Sigmoid colon (tissue), 7 donors: Measurements from ENCODE around the gene MIPEP. TPM values are rescaled to one million over a fixed set of nuclear protein-coding genes. Genes with fewer than 3 reads are reported as not detected.

Experiments
- DNase-seq: peaks from one replicate; pipeline ENCODE4 v3.0.0-alpha.2; 2019
- H3K27ac ChIP-seq, 4 donors: fragments of 200-600 bp; sonication (generic); one replicate each; pipeline ENCODE4 v1.5.1; 2016 to 2019; ENCODE audit warnings: mild to moderate bottlenecking in 1 of 4
- H3K27me3 ChIP-seq, 3 donors: fragments of 200-600 bp; sonication (generic); one replicate each; pipeline ENCODE4 v1.5.1; 2019; ENCODE audit warnings: mild to moderate bottlenecking in 1 of 3
- H3K36me3 ChIP-seq, 4 donors: fragments of 200-600 bp; sonication (generic); one replicate each; pipeline ENCODE4 v1.5.1; 2016 to 2019
- H3K4me1 ChIP-seq, 4 donors: fragments of 200-600 bp; sonication (generic); one replicate each; pipeline ENCODE4 v1.5.1; 2017 to 2019
- H3K4me3 ChIP-seq, 4 donors: fragments of 200-600 bp; sonication (generic); one replicate each; pipeline ENCODE4 v1.5.1; 2017 to 2019; ENCODE audit warnings: mild to moderate bottlenecking in 2 of 4, moderate library complexity in 1 of 4
- H3K9me3 ChIP-seq, 4 donors: fragments of 200-600 bp in 3 of 4; sonication (generic) in 3 of 4; one replicate each; pipeline versions ENCODE4 v1.5.1 to v1.6.1; 2013 to 2019
- EP300 ChIP-seq, 4 donors: sonication (generic); formaldehyde crosslinking; IDR thresholded peaks; one replicate each; pipeline ENCODE4 v1.6.1; 2017; ENCODE audit warnings: antibody characterized with exemption in 4 of 4
- POLR2A ChIP-seq, 2 donors: fragments of 450-650 bp; IDR thresholded peaks; one replicate each; pipeline ENCODE4 v1.6.1; 2016; ENCODE audit warnings: antibody characterized with exemption in 2 of 2, mild to moderate bottlenecking in 2 of 2, moderate library complexity in 2 of 2
- POLR2AphosphoS5 ChIP-seq, 4 donors: sonication (generic); formaldehyde crosslinking; IDR thresholded peaks; one replicate each; pipeline ENCODE4 v1.6.1; 2017; ENCODE audit warnings: antibody characterized with exemption in 4 of 4
- WGBS, 2 donors: extraction: QIAGEN DNeasy Blood & Tissue Kit; methylation state at CpG; one replicate each; pipeline ENCODE4 v1.1.7; 2013; 5-methylcytosine and 5-hydroxymethylcytosine counted together
- intact Hi-C: fragments of 100-400 bp; cut with DNase I; formaldehyde crosslinking; loops from one replicate; pipeline ENCODE4 v1.15.1; 2023
- polyA plus RNA-seq, 3 donors: library from polyadenylated mRNA; stranded (reverse); fragments of 200-250 nt; gene quantifications; one replicate each; pipeline ENCODE4 v1.2.3, GENCODE V29; 2013
- total RNA-seq, 4 donors: library from RNA; depleted of rRNA; stranded (reverse); fragments of >200 nt; gene quantifications; one replicate each; pipeline ENCODE4 v1.1.0, GENCODE V29; 2016
- TF ChIP-seq, protein P1 (sequence below), 4 experiments: fragments of 450-650 bp in 3 of 4; fragments of 200-600 bp in 1 of 4; IDR thresholded peaks; one replicate each; pipeline ENCODE4 v1.5.1; 2016 to 2019; ENCODE audit warnings: antibody characterized with exemption in 4 of 4, mild to moderate bottlenecking in 3 of 4, moderate library complexity in 2 of 4
- donor health status: healthy with polysubstance abuse.
- donor health status: Bipolar disorder and iron deficiency.
- donor health status: healthy.

The MIPEP gene
- total and polyA plus RNA-seq, 7 donors: 10.7 to 20.5 (median 11.4) TPM

DNA sequence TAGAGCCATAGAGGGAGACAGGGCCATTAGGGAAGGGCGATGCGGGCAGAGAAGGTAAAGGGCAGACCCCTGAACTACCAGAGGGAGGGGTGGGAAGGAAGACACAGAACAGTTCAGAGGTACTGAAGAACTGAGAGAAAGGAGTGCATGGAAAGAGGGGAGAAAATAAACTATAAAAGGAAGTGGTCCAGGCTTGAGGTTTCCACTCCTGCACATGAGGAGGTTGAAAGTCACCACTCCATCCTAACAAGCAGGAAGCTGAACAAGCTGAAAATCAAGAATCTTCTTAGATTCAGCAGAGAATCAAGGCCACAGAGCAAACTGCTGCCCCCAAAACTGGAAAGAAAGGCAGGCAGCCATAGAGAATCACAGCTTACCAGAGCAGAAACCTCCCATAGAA is 45.1 kb downstream of the MIPEP start:
- WGBS, 2 donors: 77 to 98% methylated on average over 2 of the region's 2 CpGs
- DNase-seq: no peak
- Histone ChIP-seq H3K4me3 (no peak overlapping the region), H3K27ac (no peak overlapping the region), H3K4me1 (peaks cover 0 to 10% (median 9%) of the 10 kb centered on the region in 4 donors), H3K9me3 (no peaks in the 10 kb centered on the region), H3K36me3 (peaks cover 0 to 24% (median 0%) of the 10 kb centered on the region in 4 donors), H3K27me3 (no peaks in the 10 kb centered on the region)
- TF ChIP-seq POLR2A (IDR thresholded peaks at IDR 0.05) (no peak), EP300 (IDR thresholded peaks at IDR 0.05) (no peak), POLR2AphosphoS5 (IDR thresholded peaks at IDR 0.05) (no peak)
- TF ChIP-seq, protein P1, sequence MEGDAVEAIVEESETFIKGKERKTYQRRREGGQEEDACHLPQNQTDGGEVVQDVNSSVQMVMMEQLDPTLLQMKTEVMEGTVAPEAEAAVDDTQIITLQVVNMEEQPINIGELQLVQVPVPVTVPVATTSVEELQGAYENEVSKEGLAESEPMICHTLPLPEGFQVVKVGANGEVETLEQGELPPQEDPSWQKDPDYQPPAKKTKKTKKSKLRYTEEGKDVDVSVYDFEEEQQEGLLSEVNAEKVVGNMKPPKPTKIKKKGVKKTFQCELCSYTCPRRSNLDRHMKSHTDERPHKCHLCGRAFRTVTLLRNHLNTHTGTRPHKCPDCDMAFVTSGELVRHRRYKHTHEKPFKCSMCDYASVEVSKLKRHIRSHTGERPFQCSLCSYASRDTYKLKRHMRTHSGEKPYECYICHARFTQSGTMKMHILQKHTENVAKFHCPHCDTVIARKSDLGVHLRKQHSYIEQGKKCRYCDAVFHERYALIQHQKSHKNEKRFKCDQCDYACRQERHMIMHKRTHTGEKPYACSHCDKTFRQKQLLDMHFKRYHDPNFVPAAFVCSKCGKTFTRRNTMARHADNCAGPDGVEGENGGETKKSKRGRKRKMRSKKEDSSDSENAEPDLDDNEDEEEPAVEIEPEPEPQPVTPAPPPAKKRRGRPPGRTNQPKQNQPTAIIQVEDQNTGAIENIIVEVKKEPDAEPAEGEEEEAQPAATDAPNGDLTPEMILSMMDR (IDR thresholded peaks at IDR 0.05): no peak
- intact Hi-C loops: no loop called here

DNA sequence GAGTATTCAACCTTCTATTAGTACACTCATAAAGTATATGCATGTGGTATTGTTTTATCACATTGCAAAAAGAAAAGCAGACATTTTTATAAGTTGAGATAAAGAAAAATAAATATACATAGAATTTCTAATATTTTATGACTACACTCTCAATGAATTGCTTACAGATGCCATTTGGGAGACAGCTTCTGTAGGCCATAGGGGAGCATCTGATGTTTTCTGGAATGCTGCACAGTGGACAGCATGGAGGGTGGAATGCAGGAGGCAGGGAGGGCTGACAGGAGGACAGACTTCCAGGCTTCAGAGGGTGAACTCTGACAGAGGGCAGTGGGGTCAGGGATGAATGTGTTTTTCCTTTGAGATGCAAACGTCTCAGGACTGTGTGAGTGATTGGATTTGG is 45.8 kb downstream of the MIPEP start:
- no peak for TF ChIP-seq EP300 (IDR thresholded peaks at IDR 0.05)
- TF ChIP-seq, protein P1 (IDR thresholded peaks at IDR 0.05): no peak
- TF ChIP-seq POLR2A (IDR thresholded peaks at IDR 0.05): no peak
- TF ChIP-seq POLR2AphosphoS5 (IDR thresholded peaks at IDR 0.05): no peak
- Histone ChIP-seq H3K27ac (no peak overlapping the region), H3K27me3 (no peaks in the 10 kb centered on the region), H3K36me3 (peaks cover 0 to 25% (median 0%) of the 10 kb centered on the region in 4 donors), H3K9me3 (no peaks in the 10 kb centered on the region), H3K4me1 (peaks cover 0 to 8% (median 5%) of the 10 kb centered on the region in 4 donors), H3K4me3 (no peak overlapping the region)
- WGBS, 2 donors: 73 to 75% methylated on average over 1 of the region's 1 CpG
- DNase-seq: no peak
- intact Hi-C loops: no loop called here

DNA sequence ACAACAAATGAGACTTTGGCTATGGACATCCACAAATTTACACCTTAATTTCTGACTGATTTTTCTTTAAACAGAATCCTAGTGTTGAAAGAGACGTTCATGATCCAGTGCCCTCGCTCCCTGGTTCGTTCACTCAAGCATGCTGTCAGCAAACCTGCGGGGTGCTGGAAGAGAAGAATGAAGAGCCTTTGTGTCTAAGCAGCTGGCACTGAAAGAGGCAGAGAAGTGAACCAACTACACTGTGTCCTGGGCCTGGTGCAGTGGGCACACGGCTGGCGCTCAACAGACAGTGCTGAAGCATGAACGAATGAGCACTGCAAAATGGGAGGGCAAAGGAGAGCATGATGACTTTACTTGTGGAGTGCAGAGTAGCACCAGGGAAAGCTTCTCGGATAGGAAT is 46.8 kb downstream of the MIPEP start:
- TF ChIP-seq POLR2AphosphoS5 (IDR thresholded peaks at IDR 0.05): no peak
- TF ChIP-seq POLR2A (IDR thresholded peaks at IDR 0.05): no peak
- TF ChIP-seq, protein P1 (IDR thresholded peaks at IDR 0.05): no peak
- H3K4me1 ChIP-seq: no peaks in the 10 kb centered on the region
- no peak overlapping the region for H3K4me3 ChIP-seq
- no peak overlapping the region for H3K27ac ChIP-seq
- H3K9me3 ChIP-seq: no peaks in the 10 kb centered on the region
- WGBS, 2 donors: 95 to 98% methylated on average over 8 of the region's 8 CpGs
- no peaks in the 10 kb centered on the region for H3K27me3 ChIP-seq
- intact Hi-C loops: no loop called here
- no peak for DNase-seq
- H3K36me3 ChIP-seq: peaks cover 0 to 31% (median 0%) of the 10 kb centered on the region in 4 donors

DNA sequence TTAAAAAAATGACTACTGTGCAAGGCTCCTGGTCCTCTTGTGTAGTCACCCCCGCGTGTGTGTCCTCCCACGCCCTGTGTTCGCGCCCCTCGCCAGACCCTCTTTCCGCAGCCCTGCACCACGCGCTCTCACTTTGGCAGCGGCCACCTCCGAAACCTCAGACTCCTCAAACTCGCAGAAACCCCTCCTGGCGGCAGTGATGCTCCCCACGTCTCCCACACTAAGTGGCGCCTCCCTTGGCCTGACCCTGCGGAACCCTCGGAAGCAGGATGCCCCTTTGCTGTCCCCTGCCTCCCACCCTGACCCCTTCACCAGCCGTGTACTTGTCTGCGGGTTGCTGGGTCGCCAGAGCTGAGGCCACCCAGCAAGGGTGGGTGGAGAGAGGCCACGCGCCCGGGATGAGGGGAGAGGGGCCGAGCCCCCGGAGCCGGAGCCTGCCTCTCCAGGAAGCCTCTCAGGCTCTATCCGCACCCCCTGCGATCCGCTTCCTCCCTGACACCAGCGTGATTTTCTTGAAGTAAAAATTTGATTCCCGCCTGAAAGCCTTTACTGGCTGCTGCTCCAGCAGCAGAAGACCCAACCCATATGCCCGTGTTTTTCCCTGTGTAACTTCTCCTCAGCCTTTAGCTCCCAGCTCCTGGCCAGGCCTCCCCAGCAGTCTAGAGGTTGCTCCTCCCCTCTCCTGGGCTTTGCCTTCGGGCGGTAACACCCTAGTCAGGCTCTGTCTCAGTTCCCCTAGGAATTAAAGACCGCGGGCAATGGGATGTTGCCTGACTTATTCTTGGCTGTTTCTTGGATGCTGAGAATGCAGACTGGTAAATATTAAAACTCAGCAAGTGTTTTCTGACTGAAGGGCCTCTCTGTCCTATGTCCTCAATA is 55.2 kb downstream of the MIPEP start:
- 94 to 95% methylated on average over 36 of the region's 36 CpGs for WGBS, 2 donors
- peaks cover 0 to 15% (median 0%) of the 10 kb centered on the region in 4 donors for H3K36me3 ChIP-seq
- no peaks in the 10 kb centered on the region for H3K27me3 ChIP-seq
- H3K4me1 ChIP-seq: no peaks in the 10 kb centered on the region
- TF ChIP-seq, protein P1 (IDR thresholded peaks at IDR 0.05): no peak
- TF ChIP-seq POLR2AphosphoS5 (IDR thresholded peaks at IDR 0.05): no peak
- no peak for TF ChIP-seq EP300 (IDR thresholded peaks at IDR 0.05)
- TF ChIP-seq POLR2A (IDR thresholded peaks at IDR 0.05): no peak
- no peak overlapping the region for H3K27ac ChIP-seq
- no peak overlapping the region for H3K4me3 ChIP-seq
- no peaks in the 10 kb centered on the region for H3K9me3 ChIP-seq
- intact Hi-C loops: no loop called here
- DNase-seq: no peak
